Keratinocyte (primary cell): ENCODE data around the gene CORO7.

ENCODE experiments used
- EZH2 ChIP-seq: IDR thresholded peaks from one replicate; pipeline ENCODE4 v1.6.1; 2012; ENCODE audit warnings: inconsistent platforms, mild to moderate bottlenecking, low read length, moderate library complexity
- TF ChIP-seq, protein P1 (sequence below), 3 experiments: IDR thresholded peaks in 1 of 3; conservative IDR thresholded peaks in 1 of 3; optimal IDR thresholded peaks in 1 of 3; 2 replicates in 2 of 3; 3 replicates in 1 of 3; pipeline versions ENCODE3 to v1.5.1; 2011; ENCODE audit warnings: low read length in 3 of 3, mild to moderate bottlenecking in 3 of 3, moderate library complexity in 2 of 3, control low read depth in 1 of 3, inconsistent platforms in 1 of 3; ENCODE audit not compliant: insufficient read depth in 2 of 3; ENCODE audit errors: extremely low read depth in 1 of 3

DNA sequence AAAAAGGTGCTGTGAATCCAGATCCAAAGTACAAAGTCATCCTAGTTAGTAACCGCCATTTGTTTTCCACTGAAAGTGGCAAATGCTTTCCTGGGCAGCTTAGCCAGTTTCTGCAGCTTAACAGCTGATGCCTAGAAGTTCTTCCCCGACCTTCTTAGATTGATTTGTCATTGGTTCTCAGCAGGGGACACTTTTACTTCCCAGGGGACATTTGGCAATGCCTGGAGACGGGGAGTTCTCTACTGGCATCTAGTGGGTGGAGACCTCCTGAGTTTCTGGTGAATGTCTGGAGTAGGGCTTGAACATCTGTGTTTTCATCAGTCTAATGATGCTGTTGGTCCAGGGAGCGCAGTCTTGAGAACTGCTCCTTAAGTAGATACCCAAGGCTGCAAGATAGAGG lies 16.8 kb upstream of the CORO7 start:
- TF ChIP-seq, protein P1, sequence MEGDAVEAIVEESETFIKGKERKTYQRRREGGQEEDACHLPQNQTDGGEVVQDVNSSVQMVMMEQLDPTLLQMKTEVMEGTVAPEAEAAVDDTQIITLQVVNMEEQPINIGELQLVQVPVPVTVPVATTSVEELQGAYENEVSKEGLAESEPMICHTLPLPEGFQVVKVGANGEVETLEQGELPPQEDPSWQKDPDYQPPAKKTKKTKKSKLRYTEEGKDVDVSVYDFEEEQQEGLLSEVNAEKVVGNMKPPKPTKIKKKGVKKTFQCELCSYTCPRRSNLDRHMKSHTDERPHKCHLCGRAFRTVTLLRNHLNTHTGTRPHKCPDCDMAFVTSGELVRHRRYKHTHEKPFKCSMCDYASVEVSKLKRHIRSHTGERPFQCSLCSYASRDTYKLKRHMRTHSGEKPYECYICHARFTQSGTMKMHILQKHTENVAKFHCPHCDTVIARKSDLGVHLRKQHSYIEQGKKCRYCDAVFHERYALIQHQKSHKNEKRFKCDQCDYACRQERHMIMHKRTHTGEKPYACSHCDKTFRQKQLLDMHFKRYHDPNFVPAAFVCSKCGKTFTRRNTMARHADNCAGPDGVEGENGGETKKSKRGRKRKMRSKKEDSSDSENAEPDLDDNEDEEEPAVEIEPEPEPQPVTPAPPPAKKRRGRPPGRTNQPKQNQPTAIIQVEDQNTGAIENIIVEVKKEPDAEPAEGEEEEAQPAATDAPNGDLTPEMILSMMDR (optimal IDR thresholded peaks at IDR 0.05 in 1 of 3, IDR thresholded peaks at IDR 0.05 in 1 of 3, conservative IDR thresholded peaks at IDR 0.05 in 1 of 3; ENCODE audit: extremely low read depth in 1 of 3, insufficient read depth in 2 of 3, low read length in 3 of 3), result no peak
- TF ChIP-seq EZH2, result no peak
